Stimulated activated CD4-positive, alpha-beta T cell treated with anti-CD3 and anti-CD28 coated beads, Interleukin-1b, Interleukin-23, amount 100 ng/mL, for 24 hours (primary cell): Measurements from ENCODE around the gene OOSP3.
"Not testable (repeated sequence)": the region's sequence is repeated elsewhere in the genome, so short reads cannot be mapped to it uniquely, and the experiment has no call there.

Experiments
- DNase-seq, 4 experiments: peaks; one replicate each; pipeline ENCODE4 v3.0.0-alpha.2; 2020; ENCODE audit warnings: low read depth in 4 of 4, low spot score in 1 of 4

Gene OOSP3

GRCh38 chr11:59878575-59878974 lies at the start of gene OOSP3:
Gene OOSP3 (plus strand): TSS chr11:59878782. CDS start chr11:59878809, 27 bp downstream.
- no peak for DNase-seq

GRCh38 chr11:59829358-59829757 lies 49.2 kb upstream of the OOSP3 start:
- no peak for DNase-seq

GRCh38 chr11:59833602-59834001 lies 45.0 kb upstream of the OOSP3 start:
- no peak for DNase-seq

- DNase-seq, result no peak
Measured at GRCh38 chr11:59839615-59840014, 39.0 kb upstream of the OOSP3 start.

- DNase-seq, result no peak
Measured at GRCh38 chr11:59841514-59841913, 37.1 kb upstream of the OOSP3 start.

GRCh38 chr11:59842316-59842715 lies 36.3 kb upstream of the OOSP3 start:
- DNase-seq, result no peak

- DNase-seq, result no peak
Measured at GRCh38 chr11:59845399-59845798, 33.2 kb upstream of the OOSP3 start, which contains the start of gene CBLIF. Gene CBLIF (minus strand): TSS chr11:59845499. CDS start chr11:59845453, 46 bp downstream.

GRCh38 chr11:59846556-59846955 lies 32.0 kb upstream of the OOSP3 start:
- no peak for DNase-seq

- DNase-seq, result no peak
Measured at GRCh38 chr11:59847626-59848025, 31.0 kb upstream of the OOSP3 start.

- DNase-seq, result not testable (repeated sequence)
Measured at GRCh38 chr11:59848439-59848838, 30.1 kb upstream of the OOSP3 start.

- DNase-seq, result no peak
Measured at GRCh38 chr11:59849129-59849528, 29.5 kb upstream of the OOSP3 start.

GRCh38 chr11:59849551-59849950 lies 29.0 kb upstream of the OOSP3 start:
- DNase-seq, result not testable (repeated sequence)

- DNase-seq, result not testable (repeated sequence)
Measured at GRCh38 chr11:59851416-59851815, 27.2 kb upstream of the OOSP3 start.

GRCh38 chr11:59854871-59855270 lies 23.7 kb upstream of the OOSP3 start:
- DNase-seq, result no peak

GRCh38 chr11:59857439-59858434 lies 20.8 kb upstream of the OOSP3 start:
- no peak for DNase-seq

- DNase-seq, result no peak
Measured at GRCh38 chr11:59859673-59860072, 18.9 kb upstream of the OOSP3 start.

- DNase-seq, result no peak
Measured at GRCh38 chr11:59862252-59862651, 16.3 kb upstream of the OOSP3 start.

- DNase-seq, result no peak
Measured at GRCh38 chr11:59865031-59865430, 13.6 kb upstream of the OOSP3 start.

- DNase-seq, result no peak
Measured at GRCh38 chr11:59866397-59866796, 12.2 kb upstream of the OOSP3 start, which contains the start of gene TCN1. Gene TCN1 (minus strand): TSS chr11:59866487. CDS start chr11:59866470, 17 bp downstream.

- no peak for DNase-seq
Measured at GRCh38 chr11:59866836-59867235, 11.7 kb upstream of the OOSP3 start.

- no peak for DNase-seq
Measured at GRCh38 chr11:59867946-59868345, 10.6 kb upstream of the OOSP3 start.

GRCh38 chr11:59872076-59872475 lies 6.5 kb upstream of the OOSP3 start:
- DNase-seq, result no peak
